GM12864 (cell line): ENCODE measurements around the gene SSBP3.

Experiments used
- DNase-seq: peaks from one replicate; pipeline ENCODE4 v3.0.0-alpha.2; 2011; ENCODE audit warnings: low read depth
- H3K4me3 ChIP-seq: 2 replicates; pipeline ENCODE4 v1.5.1; 2011; ENCODE audit warnings: mild to moderate bottlenecking, low read depth, low read length, control low read depth
- TF ChIP-seq, protein P1 (sequence below): IDR thresholded peaks from 2 replicates; pipeline ENCODE4 v1.5.1; 2011; ENCODE audit warnings: low read depth, mild to moderate bottlenecking, moderate library complexity, low read length, control low read depth, inconsistent platforms; ENCODE audit errors: missing control alignments

Gene SSBP3

DNA sequence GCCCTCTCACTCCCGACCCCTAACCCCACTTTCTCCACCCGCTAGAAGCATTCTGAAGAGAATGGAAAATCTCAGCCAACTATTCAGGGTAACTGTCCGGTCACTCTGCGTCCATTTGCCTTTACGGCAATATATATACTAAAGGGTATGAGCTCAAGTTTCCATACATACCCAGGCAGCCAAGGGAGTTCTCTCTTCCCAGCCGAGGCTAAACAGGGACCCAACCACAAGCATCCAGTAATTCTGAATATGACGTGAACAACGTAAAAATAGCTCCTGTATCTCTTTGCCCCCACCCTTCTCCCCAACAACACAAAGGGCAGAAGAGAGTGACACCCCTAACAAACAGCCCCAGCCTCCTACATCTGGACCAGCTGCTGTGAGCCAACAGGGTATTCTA is 67.7 kb downstream of the SSBP3 start:
- no peak for DNase-seq
- TF ChIP-seq, protein P1, sequence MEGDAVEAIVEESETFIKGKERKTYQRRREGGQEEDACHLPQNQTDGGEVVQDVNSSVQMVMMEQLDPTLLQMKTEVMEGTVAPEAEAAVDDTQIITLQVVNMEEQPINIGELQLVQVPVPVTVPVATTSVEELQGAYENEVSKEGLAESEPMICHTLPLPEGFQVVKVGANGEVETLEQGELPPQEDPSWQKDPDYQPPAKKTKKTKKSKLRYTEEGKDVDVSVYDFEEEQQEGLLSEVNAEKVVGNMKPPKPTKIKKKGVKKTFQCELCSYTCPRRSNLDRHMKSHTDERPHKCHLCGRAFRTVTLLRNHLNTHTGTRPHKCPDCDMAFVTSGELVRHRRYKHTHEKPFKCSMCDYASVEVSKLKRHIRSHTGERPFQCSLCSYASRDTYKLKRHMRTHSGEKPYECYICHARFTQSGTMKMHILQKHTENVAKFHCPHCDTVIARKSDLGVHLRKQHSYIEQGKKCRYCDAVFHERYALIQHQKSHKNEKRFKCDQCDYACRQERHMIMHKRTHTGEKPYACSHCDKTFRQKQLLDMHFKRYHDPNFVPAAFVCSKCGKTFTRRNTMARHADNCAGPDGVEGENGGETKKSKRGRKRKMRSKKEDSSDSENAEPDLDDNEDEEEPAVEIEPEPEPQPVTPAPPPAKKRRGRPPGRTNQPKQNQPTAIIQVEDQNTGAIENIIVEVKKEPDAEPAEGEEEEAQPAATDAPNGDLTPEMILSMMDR: no peak
- H3K4me3 ChIP-seq: no peak overlapping the region

DNA sequence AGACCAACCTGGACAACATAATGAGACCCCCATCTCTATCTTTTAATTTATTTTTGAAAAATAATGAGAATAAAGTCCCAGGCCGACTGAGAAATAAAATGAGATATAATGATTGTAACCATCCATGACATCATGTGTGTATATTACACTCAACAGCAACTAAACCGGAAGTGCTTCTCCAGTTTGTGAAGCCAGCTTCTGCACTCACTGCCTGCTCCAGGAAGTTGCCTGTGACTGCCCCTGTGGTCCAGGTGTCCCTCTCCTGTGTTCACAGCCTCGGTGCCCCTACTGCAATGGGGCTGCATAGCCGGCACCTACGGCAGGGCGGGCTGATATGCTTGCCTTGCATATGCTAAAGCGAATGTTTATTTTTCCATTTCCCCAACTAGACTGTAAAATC is 68.3 kb downstream of the SSBP3 start:
- TF ChIP-seq, protein P1: no peak
- DNase-seq: no peak
- H3K4me3 ChIP-seq: no peak overlapping the region

DNA sequence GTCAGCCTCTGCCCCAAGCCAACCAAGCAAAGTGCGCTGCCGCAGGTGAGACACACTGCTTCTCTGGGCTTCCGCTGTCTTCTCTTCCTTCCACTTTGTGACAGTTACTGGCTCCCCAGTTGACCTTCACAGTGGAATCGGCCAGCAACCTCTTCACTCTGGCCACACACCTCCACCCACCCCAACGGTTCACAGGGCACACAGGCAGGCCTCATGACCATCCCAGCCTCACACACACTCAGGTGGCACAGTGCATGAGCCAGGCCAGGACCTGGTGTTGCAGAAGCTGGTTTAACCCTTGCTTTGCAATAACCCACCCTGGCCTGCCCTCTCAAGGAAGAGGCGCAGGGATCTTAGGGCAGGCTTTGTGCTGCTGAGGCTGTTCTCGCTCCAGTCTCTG is 69.2 kb downstream of the SSBP3 start:
- TF ChIP-seq, protein P1: no peak
- no peak for DNase-seq
- H3K4me3 ChIP-seq: no peak overlapping the region

GRCh38 chr1:54336116-54336515 is 70.1 kb downstream of the SSBP3 start:
- H3K4me3 ChIP-seq: no peak overlapping the region
- TF ChIP-seq, protein P1: no peak
- no peak for DNase-seq

- no peak overlapping the region for H3K4me3 ChIP-seq
- DNase-seq: no peak
- TF ChIP-seq, protein P1: no peak
Observed at GRCh38 chr1:54335755-54336108, 70.5 kb downstream of the SSBP3 start.

DNA sequence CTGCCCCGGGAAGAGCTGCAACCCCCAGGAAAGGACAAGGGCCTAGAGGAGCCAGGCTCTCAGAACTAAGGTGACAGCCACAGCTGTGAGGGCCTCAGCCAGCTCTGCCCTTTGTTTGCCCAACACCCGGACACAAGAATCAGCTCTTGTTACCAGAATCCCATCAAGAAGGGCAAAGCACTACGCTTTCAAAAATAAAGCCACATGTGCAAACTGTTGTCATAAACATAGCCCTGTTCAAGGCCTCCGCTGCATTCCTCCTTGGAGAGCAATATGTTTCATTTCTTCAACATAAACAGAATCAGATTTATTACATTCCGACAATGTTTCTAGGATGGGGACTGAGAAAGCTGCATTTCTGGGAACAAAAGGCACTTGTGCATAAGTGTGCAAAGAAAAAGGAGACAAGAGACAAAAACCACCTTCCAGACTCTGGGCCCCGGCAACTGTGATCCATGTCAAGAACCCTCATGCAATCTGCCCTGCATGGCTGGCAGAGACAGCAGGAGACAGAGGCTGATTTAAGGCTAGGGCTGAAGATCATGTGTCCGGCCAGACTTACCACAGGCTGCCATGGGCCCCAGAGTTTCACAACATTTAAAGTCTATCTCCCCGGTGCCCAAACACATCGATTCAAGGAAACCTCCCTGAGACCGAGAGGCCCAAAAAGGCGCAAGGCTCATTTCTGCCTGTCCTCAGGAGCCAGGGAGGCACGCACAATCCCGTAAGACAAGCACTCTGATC is 71.0 kb downstream of the SSBP3 start:
- no peak overlapping the region for H3K4me3 ChIP-seq
- no peak for DNase-seq
- TF ChIP-seq, protein P1: no peak

DNA sequence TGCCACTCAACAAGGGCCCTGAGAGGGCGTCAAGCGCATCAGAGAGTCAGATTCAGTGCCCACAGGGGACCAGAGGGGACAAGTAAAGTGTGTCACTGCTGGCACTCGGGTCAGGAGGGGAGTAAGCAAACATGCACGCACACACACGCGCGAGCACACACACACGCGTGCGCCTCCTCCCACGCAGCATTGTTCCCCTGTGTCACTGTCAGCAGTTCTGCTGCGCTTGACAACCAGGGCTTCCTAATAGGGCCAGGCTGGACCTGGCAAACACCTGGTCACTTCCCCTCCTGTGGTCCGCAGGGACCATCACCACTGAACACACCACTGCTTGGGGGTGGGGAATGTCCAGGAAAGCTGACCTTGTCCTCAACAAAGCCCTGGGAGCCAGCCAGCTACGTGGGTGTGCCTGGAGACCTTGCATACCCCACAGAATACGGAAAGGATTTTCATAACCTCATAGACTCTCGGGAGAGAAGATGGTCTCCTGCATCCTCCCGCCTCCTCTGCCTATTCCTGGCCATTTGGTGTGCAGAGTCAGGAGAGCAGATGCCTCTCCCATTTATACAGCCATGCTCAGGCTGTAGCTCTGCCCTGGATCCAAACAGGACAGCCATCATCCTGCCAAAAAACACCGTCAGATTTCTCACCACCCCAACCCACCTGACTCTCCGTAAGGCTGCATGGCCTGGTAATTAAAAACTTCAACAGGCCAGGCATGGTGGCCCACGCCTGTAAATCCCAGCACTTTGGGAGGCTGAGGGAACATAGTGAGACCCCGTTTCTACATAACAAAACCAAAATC is 73.2 kb downstream of the SSBP3 start:
- no peak for DNase-seq
- TF ChIP-seq, protein P1: no peak
- H3K4me3 ChIP-seq: no peak overlapping the region
